Left lobe of liver (tissue), 2 donors: ENCODE results near the gene SERPINA5. TPM values are rescaled to one million over a fixed set of nuclear protein-coding genes. Genes with fewer than 3 reads are reported as not detected.
A peak's percentile ranks its signal among the peaks of the same experiment; 100 is the strongest.

Source experiments
- ATAC-seq: fragments of 200-7000 bp; cut with Tn5 transposase; one replicate; pipeline ENCODE4 v1.9.1; 2020; ENCODE audit warnings: mild to moderate bottlenecking, moderate library complexity
- DNase-seq: peaks from one replicate; pipeline ENCODE4 v3.0.0-alpha.2; 2020; ENCODE audit warnings: low spot score
- total RNA-seq: library from RNA; stranded (reverse); gene quantifications from one replicate; pipeline ENCODE4 v1.2.1, GENCODE V29; 2021
- donor health status: DM: no; HTN: no; CAD: no; lungs with moderate emphysema.
- donor health status: DM: no; HTN: yes; CAD: no.

The SERPINA5 gene
- total RNA-seq, 1 donor from 2014 or later = 216 TPM

- ATAC-seq (peak; percentile 83), DNase-seq (peak; percentile 71)
These were observed 31.9 kb upstream of the SERPINA5 start for GRCh38 chr14:94548999-94549985.

- ATAC-seq (no peak), DNase-seq (no peak)
These were observed 31.2 kb upstream of the SERPINA5 start for GRCh38 chr14:94550041-94550440.

- DNase-seq (peak; percentile 16), ATAC-seq (no peak)
These were observed 25.2 kb upstream of the SERPINA5 start for GRCh38 chr14:94555991-94556390.

- no peak for DNase-seq
These were observed 23.9 kb upstream of the SERPINA5 start for GRCh38 chr14:94557327-94557726.

GRCh38 chr14:94558842-94559241, 22.4 kb upstream of the SERPINA5 start:
- no peak for ATAC-seq
- DNase-seq = peak; percentile 38

More at GRCh38 chr14:94557327-94557726, 23.9 kb upstream of the SERPINA5 start:
- no peak for ATAC-seq

GRCh38 chr14:94559638-94560290, 21.5 kb upstream of the SERPINA5 start:
- DNase-seq = peak; percentile 95

GRCh38 chr14:94560291-94560665, 20.9 kb upstream of the SERPINA5 start:
- peak; percentile 70 for ATAC-seq
- DNase-seq = peak; percentile 72

More at GRCh38 chr14:94559638-94560290, 21.5 kb upstream of the SERPINA5 start:
- ATAC-seq = peak; percentile 75

GRCh38 chr14:94560751-94561655, 20.2 kb upstream of the SERPINA5 start, which contains the start of gene SERPINA4:
Gene SERPINA4, plus strand, starts transcription at chr14:94561442. Its CDS starts 2,041 bp downstream, at chr14:94563483.
- peak; percentile 80 for DNase-seq
- peak; percentile 72 for ATAC-seq

GRCh38 chr14:94561656-94562010, 19.6 kb upstream of the SERPINA5 start:
- peak; percentile 23 for ATAC-seq
- peak; percentile 51 for DNase-seq

- no peak for DNase-seq
- no peak for ATAC-seq
These were observed 19.2 kb upstream of the SERPINA5 start for GRCh38 chr14:94562022-94562421.

- ATAC-seq = no peak
These were observed 18.0 kb upstream of the SERPINA5 start for GRCh38 chr14:94562941-94563883.

GRCh38 chr14:94564381-94564780, 16.8 kb upstream of the SERPINA5 start:
- DNase-seq (no peak), ATAC-seq (no peak)

More at GRCh38 chr14:94562941-94563883, 18.0 kb upstream of the SERPINA5 start:
- DNase-seq = peak; percentile 46

- no peak for ATAC-seq
These were observed 13.0 kb upstream of the SERPINA5 start for GRCh38 chr14:94568186-94568585.

GRCh38 chr14:94569381-94570001, 11.7 kb upstream of the SERPINA5 start:
- DNase-seq = peak; percentile 94

More at GRCh38 chr14:94568186-94568585, 13.0 kb upstream of the SERPINA5 start:
- DNase-seq = no peak

GRCh38 chr14:94570002-94570400, 11.2 kb upstream of the SERPINA5 start:
- no peak for ATAC-seq

More at GRCh38 chr14:94569381-94570001, 11.7 kb upstream of the SERPINA5 start:
- peak; percentile 78 for ATAC-seq

GRCh38 chr14:94570440-94570839, 10.8 kb upstream of the SERPINA5 start:
- DNase-seq (peak; percentile 47), ATAC-seq (no peak)

More at GRCh38 chr14:94570002-94570400, 11.2 kb upstream of the SERPINA5 start:
- no peak for DNase-seq

GRCh38 chr14:94571395-94571794, 9.8 kb upstream of the SERPINA5 start:
- peak; percentile 60 for DNase-seq
- peak; percentile 4 for ATAC-seq

GRCh38 chr14:94571950-94572349, 9.3 kb upstream of the SERPINA5 start:
- ATAC-seq (peak; percentile 35), DNase-seq (peak; percentile 67)
